Neuron (in vitro differentiated cells): ENCODE measurements around the gene FAM76A.
"Not testable (repeated sequence)": the region's sequence is repeated elsewhere in the genome, so short reads cannot be mapped to it uniquely, and the experiment has no call there.

Source experiments
- H2AFZ ChIP-seq: one replicate; pipeline ENCODE4 v1.6.1; 2013; ENCODE audit warnings: low read depth, mild to moderate bottlenecking, inconsistent platforms, low read length, moderate library complexity
- H3K27me3 ChIP-seq: one replicate; pipeline ENCODE4 v1.6.1; 2013; ENCODE audit warnings: low read length; ENCODE audit not compliant: insufficient read depth
- H3K36me3 ChIP-seq: one replicate; pipeline ENCODE4 v1.6.1; 2013; ENCODE audit warnings: low read length; ENCODE audit not compliant: insufficient read depth
- H3K4me1 ChIP-seq: one replicate; pipeline ENCODE4 v1.6.1; 2013; ENCODE audit warnings: low read length; ENCODE audit not compliant: insufficient read depth
- H3K4me3 ChIP-seq: 2 replicates; pipeline ENCODE4 v1.5.1; 2013; ENCODE audit warnings: mild to moderate bottlenecking, low read length, moderate library complexity
- H3K9me3 ChIP-seq: one replicate; pipeline ENCODE4 v1.6.1; 2013; ENCODE audit warnings: low read length

FAM76A gene

DNA sequence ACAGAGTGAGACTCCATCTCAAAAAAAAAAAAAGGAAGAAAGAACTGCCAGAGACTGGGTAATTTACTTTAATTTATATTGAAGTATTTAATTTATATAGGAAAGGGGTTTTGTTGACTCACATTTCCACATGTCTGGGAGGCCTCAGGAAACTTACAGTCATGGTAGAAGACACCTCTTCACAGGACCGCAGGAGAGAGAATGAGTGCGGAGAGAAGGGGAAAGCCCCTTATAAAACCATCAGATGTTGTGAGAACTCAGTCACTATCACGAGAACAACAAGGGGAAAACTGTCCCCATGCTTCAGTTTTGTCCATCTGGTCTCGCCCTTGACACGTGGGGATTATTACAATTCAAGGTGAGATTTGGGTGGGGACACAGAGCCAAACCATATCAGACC is 79.0 kb downstream of the FAM76A start:
- Histone ChIP-seq H3K4me3 (no peak overlapping the region), H2AFZ (no peak overlapping the region), H3K36me3 (peaks cover 25% of the 10 kb centered on the region), H3K27me3 (no peaks in the 10 kb centered on the region), H3K9me3 (no peaks in the 10 kb centered on the region), H3K4me1 (no peaks in the 10 kb centered on the region)

DNA sequence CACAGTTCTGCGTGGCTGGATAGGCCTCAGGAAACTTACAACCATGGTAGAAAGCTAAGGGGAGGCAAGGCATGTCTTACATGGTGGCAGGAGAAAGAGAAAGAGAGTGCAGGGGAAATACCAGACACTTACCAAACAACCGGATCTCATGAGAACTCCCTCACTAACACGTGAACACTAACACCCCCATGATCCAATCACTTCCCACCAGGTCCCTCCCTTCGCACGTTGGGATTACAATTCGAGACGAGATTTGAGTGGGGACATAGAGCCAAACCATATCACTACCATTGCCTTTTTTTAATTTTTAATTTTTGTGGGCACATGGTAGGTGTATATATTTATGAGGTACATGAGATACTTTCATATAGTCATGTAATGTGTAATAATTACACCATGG is 81.0 kb downstream of the FAM76A start:
- Histone ChIP-seq H3K36me3 (peaks cover 17% of the 10 kb centered on the region), H2AFZ (no peak overlapping the region), H3K4me3 (no peak overlapping the region)

GRCh38 chr1:27807385-27807784 is 81.6 kb downstream of the FAM76A start:
- Histone ChIP-seq H3K27me3 (no peaks in the 10 kb centered on the region), H3K36me3 (peaks cover 12% of the 10 kb centered on the region), H2AFZ (no peak overlapping the region), H3K9me3 (no peaks in the 10 kb centered on the region), H3K4me3 (no peak overlapping the region), H3K4me1 (no peaks in the 10 kb centered on the region)

More for the DNA sequence above, 81.0 kb downstream of the FAM76A start:
- Histone ChIP-seq H3K4me1 (no peaks in the 10 kb centered on the region), H3K27me3 (no peaks in the 10 kb centered on the region), H3K9me3 (no peaks in the 10 kb centered on the region)

GRCh38 chr1:27808131-27808530 is 82.4 kb downstream of the FAM76A start:
- not testable (repeated sequence) for H3K9me3 ChIP-seq

GRCh38 chr1:27809883-27810282 is 84.1 kb downstream of the FAM76A start:
- Histone ChIP-seq H3K4me1 (no peaks in the 10 kb centered on the region), H2AFZ (no peak overlapping the region), H3K27me3 (no peaks in the 10 kb centered on the region), H3K4me3 (no peak overlapping the region), H3K36me3 (peaks cover 10% of the 10 kb centered on the region), H3K9me3 (no peaks in the 10 kb centered on the region)

More at GRCh38 chr1:27808131-27808530, 82.4 kb downstream of the FAM76A start:
- not testable (repeated sequence) for H3K27me3 ChIP-seq, H3K4me3 ChIP-seq, H2AFZ ChIP-seq, H3K4me1 ChIP-seq
- H3K36me3 ChIP-seq, result peaks cover 14% of the 10 kb centered on the region

DNA sequence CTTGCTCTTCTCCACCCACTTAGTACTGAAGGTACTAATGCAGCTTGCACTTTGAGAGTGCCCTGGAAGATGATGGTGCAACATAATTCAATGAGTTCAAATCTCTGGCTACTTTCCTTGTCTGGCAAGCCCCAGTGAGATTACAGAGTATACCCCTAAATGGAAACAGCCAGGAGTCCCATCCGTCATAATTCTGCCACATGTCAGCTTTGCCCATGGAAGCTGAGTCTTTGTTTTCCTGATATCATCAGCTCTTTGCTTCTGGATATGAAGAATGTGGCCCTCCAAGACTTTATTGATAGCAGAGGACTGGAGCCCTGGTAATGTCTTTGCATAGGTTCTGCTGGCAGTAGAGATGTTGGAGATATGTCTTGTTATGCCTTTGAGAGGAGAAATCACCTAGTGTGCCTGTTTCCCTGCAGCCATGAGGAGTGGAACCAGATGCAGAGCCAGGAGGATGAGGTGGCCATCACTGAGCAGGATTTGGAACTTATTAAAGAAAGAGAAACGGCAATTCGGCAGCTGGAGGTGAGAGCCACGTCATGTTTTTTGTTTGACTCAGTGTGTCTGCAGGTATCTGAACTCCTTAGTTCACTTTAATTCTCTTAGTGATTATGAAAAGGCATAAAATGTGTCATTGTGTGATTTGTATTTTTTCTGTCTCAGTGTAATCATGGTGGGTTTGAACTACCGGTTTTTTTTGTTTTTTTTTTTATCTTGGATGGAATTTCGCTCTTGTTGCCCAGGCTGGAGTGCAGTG is 86.2 kb downstream of the FAM76A start:
- no peaks in the 10 kb centered on the region for H3K4me1 ChIP-seq
- no peak overlapping the region for H3K4me3 ChIP-seq
- no peaks in the 10 kb centered on the region for H3K9me3 ChIP-seq
- peaks cover 12% of the 10 kb centered on the region for H3K36me3 ChIP-seq
- H3K27me3 ChIP-seq, result no peaks in the 10 kb centered on the region
- no peak overlapping the region for H2AFZ ChIP-seq
